RWPE2 (cell line): ENCODE results near the gene PTPRK.

Experiments
- ATAC-seq: fragments of 200-7000 bp; cut with Tn5 transposase; 3 replicates; pipeline ENCODE4 v1.9.1; 2021; ENCODE audit warnings: low read depth
- DNase-seq: peaks from one replicate; pipeline ENCODE4 v3.0.0-alpha.2; 2020; ENCODE audit warnings: low spot score
- H3K27ac ChIP-seq: fragments of 450-650 bp; 2 replicates; pipeline ENCODE4 v1.5.1; 2017; ENCODE audit warnings: mild to moderate bottlenecking; ENCODE audit not compliant: poor library complexity, severe bottlenecking
- H3K27me3 ChIP-seq: fragments of 250-450 bp; sonication (Bioruptor Pico); 2 replicates; pipeline ENCODE4 v1.5.1; 2021; ENCODE audit warnings: mild to moderate bottlenecking, moderate library complexity; ENCODE audit not compliant: insufficient read depth, poor library complexity, severe bottlenecking
- H3K36me3 ChIP-seq: fragments of 250-450 bp; sonication (Bioruptor Pico); 2 replicates; pipeline ENCODE4 v1.5.1; 2020; ENCODE audit warnings: low read depth, mild to moderate bottlenecking, moderate library complexity
- H3K4me1 ChIP-seq: fragments of 250-450 bp; sonication (Bioruptor Pico); 2 replicates; pipeline ENCODE4 v1.5.1; 2021; ENCODE audit warnings: mild to moderate bottlenecking, moderate library complexity; ENCODE audit not compliant: insufficient read depth, poor library complexity, severe bottlenecking
- H3K4me3 ChIP-seq: fragments of 250-450 bp; sonication (Bioruptor Pico); 2 replicates; pipeline ENCODE4 v1.5.1; 2021; ENCODE audit warnings: mild to moderate bottlenecking, moderate library complexity; ENCODE audit not compliant: severe bottlenecking
- H3K9me3 ChIP-seq: fragments of 250-450 bp; sonication (Bioruptor Pico); 2 replicates; pipeline ENCODE4 v1.5.1; 2021; ENCODE audit warnings: mild to moderate bottlenecking, moderate library complexity; ENCODE audit not compliant: severe bottlenecking
- TF ChIP-seq, protein P1 (sequence below): fragments of 450-650 bp; IDR thresholded peaks from one replicate; pipeline ENCODE4 v1.5.1; 2017; ENCODE audit warnings: mild to moderate bottlenecking, moderate library complexity; ENCODE audit not compliant: poor library complexity, severe bottlenecking

The PTPRK gene

DNA sequence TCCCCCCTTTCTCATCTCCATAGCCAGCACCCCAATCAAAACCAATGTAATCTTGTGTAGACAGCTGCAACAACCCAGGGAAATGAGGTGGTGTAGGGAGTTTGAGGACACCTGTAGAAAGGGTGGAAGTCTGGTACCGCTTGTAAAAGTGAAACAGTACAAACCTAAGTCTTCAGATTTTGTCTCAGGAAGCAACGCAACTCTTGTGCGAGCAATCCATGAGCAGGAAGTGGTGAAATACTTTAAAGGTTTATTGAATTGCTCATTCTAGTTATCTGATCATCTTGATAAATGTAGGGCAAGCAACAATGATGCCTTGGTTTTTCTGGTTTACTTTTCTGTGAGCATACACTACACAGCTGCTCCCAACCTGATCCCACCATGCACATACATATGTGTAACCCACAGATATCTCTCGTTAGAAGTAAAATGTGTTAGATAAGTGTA lies 548.4 kb downstream of the PTPRK start:
- ATAC-seq = peak; percentile 94
- peak overlapping the region; percentile 83 for H3K27ac ChIP-seq

DNA sequence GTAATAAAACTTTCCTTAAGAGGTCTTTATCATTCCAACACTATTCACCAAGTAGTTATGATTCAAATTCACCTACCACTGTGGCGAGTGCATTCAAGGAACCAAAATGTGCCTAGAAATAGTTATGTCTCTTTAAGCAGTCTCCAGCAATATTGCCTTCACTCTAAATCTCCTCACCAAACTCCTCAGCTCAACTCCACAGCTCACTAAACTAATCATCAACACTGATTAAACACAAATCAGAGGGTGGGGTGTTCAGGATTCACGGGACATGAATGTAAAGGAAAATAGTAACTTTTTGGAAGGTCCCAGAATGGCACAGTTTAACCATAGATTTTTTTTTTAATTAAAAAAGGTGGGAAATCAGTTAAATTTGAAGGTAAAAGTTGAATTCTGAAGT lies 549.0 kb downstream of the PTPRK start:
- TF ChIP-seq, protein P1, sequence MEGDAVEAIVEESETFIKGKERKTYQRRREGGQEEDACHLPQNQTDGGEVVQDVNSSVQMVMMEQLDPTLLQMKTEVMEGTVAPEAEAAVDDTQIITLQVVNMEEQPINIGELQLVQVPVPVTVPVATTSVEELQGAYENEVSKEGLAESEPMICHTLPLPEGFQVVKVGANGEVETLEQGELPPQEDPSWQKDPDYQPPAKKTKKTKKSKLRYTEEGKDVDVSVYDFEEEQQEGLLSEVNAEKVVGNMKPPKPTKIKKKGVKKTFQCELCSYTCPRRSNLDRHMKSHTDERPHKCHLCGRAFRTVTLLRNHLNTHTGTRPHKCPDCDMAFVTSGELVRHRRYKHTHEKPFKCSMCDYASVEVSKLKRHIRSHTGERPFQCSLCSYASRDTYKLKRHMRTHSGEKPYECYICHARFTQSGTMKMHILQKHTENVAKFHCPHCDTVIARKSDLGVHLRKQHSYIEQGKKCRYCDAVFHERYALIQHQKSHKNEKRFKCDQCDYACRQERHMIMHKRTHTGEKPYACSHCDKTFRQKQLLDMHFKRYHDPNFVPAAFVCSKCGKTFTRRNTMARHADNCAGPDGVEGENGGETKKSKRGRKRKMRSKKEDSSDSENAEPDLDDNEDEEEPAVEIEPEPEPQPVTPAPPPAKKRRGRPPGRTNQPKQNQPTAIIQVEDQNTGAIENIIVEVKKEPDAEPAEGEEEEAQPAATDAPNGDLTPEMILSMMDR = no peak
- no peak overlapping the region for H3K4me3 ChIP-seq
- H3K9me3 ChIP-seq = peaks cover 2% of the 10 kb centered on the region
- peaks cover 55% of the 10 kb centered on the region for H3K36me3 ChIP-seq
- ATAC-seq (no peak), DNase-seq (no peak)
- peak overlapping the region; percentile 83 for H3K27ac ChIP-seq
- H3K27me3 ChIP-seq = no peaks in the 10 kb centered on the region
- peaks cover 34% of the 10 kb centered on the region for H3K4me1 ChIP-seq

More for the DNA sequence above, 548.4 kb downstream of the PTPRK start:
- TF ChIP-seq, protein P1 = no peak
- H3K4me3 ChIP-seq = no peak overlapping the region
- H3K27me3 ChIP-seq = no peaks in the 10 kb centered on the region
- no peak for DNase-seq
- peaks cover 2% of the 10 kb centered on the region for H3K9me3 ChIP-seq
- H3K4me1 ChIP-seq = peaks cover 34% of the 10 kb centered on the region
- H3K36me3 ChIP-seq = peaks cover 61% of the 10 kb centered on the region

DNA sequence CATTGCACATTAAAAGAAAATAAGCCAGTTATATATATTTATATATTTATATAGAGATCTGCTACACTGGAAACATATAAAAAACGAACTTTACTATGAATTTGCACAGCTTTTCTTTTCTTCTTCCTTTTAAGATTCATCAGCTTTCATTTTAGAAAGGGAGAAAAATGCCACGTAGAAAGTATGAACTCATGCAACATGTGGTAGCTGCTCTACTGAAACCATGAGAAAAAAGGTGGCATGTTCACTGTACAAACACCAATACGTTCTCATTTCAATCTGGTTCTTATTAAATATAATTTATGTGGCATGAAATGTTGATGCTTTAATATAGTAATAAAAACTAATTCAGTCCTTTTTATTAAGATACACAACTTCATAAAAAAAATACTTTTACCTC lies 550.7 kb downstream of the PTPRK start:
- Histone ChIP-seq H3K4me1 (peaks cover 28% of the 10 kb centered on the region), H3K27me3 (no peaks in the 10 kb centered on the region), H3K4me3 (no peak overlapping the region), H3K27ac (no peak overlapping the region), H3K36me3 (peaks cover 44% of the 10 kb centered on the region), H3K9me3 (peaks cover 2% of the 10 kb centered on the region)
- TF ChIP-seq, protein P1 = no peak
- DNase-seq (no peak), ATAC-seq (no peak)

DNA sequence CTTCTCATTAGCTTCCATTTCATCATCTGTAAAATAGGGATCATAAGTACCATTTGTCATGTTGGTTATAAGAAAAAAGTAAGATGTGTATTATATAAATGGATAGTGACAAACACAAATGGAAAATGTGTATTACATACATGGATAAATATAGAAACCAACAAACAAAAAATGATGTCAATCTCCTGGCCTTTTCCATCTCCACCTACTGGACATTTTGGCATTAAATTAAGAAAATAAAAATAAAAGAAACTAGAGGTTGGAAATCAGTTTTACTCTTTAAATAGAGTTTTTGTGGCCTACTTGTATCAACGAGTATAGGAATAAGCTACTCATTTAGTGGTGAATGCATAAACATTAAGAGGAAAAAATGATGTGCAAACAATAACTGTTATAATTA lies 552.0 kb downstream of the PTPRK start:
- Histone ChIP-seq H3K36me3 (peaks cover 39% of the 10 kb centered on the region), H3K4me3 (no peak overlapping the region), H3K9me3 (peaks cover 2% of the 10 kb centered on the region), H3K4me1 (peaks cover 18% of the 10 kb centered on the region), H3K27ac (no peak overlapping the region), H3K27me3 (no peaks in the 10 kb centered on the region)
- ATAC-seq = no peak
- TF ChIP-seq, protein P1 = no peak
- DNase-seq = no peak

DNA sequence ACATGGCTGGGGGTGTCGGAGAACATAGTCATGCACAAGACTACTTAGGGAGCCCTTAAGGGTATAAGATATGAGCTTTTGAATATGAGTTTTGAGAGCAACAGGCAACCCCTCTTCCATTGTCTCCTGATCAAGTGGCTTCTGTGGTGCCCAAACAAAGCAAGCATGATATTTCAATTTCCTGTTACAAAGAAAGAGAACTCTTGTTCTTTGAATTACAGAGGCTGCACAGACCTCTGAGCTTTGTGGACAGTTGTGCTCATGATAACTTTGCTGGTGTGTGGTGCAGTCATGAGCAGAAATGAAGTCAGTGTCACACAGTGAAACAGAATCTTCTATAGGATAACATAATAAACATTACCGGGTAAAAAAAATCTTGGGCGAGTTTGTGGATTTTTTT lies 552.7 kb downstream of the PTPRK start:
- TF ChIP-seq, protein P1 = no peak
- DNase-seq = no peak
- H3K4me3 ChIP-seq = no peak overlapping the region

More for the DNA sequence above, 552.7 kb downstream of the PTPRK start:
- Histone ChIP-seq H3K27ac (no peak overlapping the region), H3K9me3 (peaks cover 2% of the 10 kb centered on the region), H3K4me1 (peaks cover 12% of the 10 kb centered on the region), H3K36me3 (peaks cover 33% of the 10 kb centered on the region), H3K27me3 (no peaks in the 10 kb centered on the region)
- ATAC-seq = no peak
